Ovary (tissue), 3 donors: Measurements from ENCODE around the gene ARMC10.

Experiments
- EP300 ChIP-seq: sonication (generic); formaldehyde crosslinking; IDR thresholded peaks from one replicate; pipeline ENCODE4 v1.6.1; 2017; ENCODE audit warnings: antibody characterized with exemption
- POLR2A ChIP-seq: fragments of 450-650 bp; IDR thresholded peaks from one replicate; pipeline ENCODE4 v1.6.1; 2017; ENCODE audit warnings: antibody characterized with exemption, mild to moderate bottlenecking, moderate library complexity
- TF ChIP-seq, protein P1 (sequence below), 3 donors: fragments of 450-650 bp in 2 of 3; fragments of 200-600 bp in 1 of 3; IDR thresholded peaks; one replicate each; pipeline versions ENCODE4 v1.5.1 to v1.8.0; 2016 to 2022; ENCODE audit warnings: antibody characterized with exemption in 3 of 3, mild to moderate bottlenecking in 1 of 3
- donor health status: DM: no; HTN: no; CAD: no.

GRCh38 chr7:103141753-103142404, 66.9 kb downstream of the ARMC10 start:
- TF ChIP-seq, protein P1, sequence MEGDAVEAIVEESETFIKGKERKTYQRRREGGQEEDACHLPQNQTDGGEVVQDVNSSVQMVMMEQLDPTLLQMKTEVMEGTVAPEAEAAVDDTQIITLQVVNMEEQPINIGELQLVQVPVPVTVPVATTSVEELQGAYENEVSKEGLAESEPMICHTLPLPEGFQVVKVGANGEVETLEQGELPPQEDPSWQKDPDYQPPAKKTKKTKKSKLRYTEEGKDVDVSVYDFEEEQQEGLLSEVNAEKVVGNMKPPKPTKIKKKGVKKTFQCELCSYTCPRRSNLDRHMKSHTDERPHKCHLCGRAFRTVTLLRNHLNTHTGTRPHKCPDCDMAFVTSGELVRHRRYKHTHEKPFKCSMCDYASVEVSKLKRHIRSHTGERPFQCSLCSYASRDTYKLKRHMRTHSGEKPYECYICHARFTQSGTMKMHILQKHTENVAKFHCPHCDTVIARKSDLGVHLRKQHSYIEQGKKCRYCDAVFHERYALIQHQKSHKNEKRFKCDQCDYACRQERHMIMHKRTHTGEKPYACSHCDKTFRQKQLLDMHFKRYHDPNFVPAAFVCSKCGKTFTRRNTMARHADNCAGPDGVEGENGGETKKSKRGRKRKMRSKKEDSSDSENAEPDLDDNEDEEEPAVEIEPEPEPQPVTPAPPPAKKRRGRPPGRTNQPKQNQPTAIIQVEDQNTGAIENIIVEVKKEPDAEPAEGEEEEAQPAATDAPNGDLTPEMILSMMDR (IDR thresholded peaks at IDR 0.05): no peak
- TF ChIP-seq POLR2A (no peak), EP300 (no peak)
